Body of pancreas (tissue), 4 donors: Measurements from ENCODE around the gene PHLDA2.

Experiments
- CTCF ChIP-seq, 7 experiments: fragments of 450-650 bp in 4 of 7; fragments of 200-600 bp in 3 of 7; sonication (generic) in 3 of 7; IDR thresholded peaks; one replicate each; pipeline ENCODE4 v1.5.1; 2016 to 2019; ENCODE audit warnings: antibody characterized with exemption in 7 of 7
- POLR2A ChIP-seq, 3 donors: fragments of 450-650 bp; IDR thresholded peaks; one replicate each; pipeline ENCODE4 v1.6.1; 2016; ENCODE audit warnings: antibody characterized with exemption in 3 of 3, mild to moderate bottlenecking in 2 of 3

- peak in 5 of 7 experiments; percentile 6 to 51 (median 10) for TF ChIP-seq CTCF (IDR thresholded peaks at IDR 0.05)
- TF ChIP-seq POLR2A (IDR thresholded peaks at IDR 0.05) = no peak
These were observed 44.1 kb downstream of the PHLDA2 start for GRCh38 chr11:2885017-2885677.
